NCI-H2196 (cell line): ENCODE data around the gene ADGRB3.
"Not testable (repeated sequence)": the region's sequence is repeated elsewhere in the genome, so short reads cannot be mapped to it uniquely, and the experiment has no call there.

ENCODE experiments used
- DNase-seq: peaks from one replicate; lab custom pipeline; 2025; ENCODE audit not compliant: unreplicated experiment; lab: John Stamatoyannopoulos, UW

Gene ADGRB3

DNA sequence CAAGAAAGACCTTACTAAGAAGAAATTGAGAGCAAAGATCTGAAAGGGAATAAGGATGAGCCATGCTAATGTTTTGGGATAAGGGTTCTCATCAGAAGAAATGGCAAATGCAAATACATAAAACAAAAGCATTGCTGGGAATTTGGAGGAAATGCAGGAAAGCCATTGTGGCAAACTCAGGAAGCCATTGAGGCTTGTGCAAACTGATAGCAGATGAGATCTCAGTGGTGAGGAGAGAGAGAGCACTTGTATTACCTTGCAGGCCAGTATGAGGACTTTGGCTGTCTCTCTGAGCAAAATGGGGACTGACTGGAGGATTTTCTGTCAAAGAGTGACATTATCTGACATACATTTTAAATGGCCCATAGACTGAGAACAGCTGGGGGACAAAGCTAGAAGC lies 103.0 kb downstream of the ADGRB3 start:
- DNase-seq = no peak

DNA sequence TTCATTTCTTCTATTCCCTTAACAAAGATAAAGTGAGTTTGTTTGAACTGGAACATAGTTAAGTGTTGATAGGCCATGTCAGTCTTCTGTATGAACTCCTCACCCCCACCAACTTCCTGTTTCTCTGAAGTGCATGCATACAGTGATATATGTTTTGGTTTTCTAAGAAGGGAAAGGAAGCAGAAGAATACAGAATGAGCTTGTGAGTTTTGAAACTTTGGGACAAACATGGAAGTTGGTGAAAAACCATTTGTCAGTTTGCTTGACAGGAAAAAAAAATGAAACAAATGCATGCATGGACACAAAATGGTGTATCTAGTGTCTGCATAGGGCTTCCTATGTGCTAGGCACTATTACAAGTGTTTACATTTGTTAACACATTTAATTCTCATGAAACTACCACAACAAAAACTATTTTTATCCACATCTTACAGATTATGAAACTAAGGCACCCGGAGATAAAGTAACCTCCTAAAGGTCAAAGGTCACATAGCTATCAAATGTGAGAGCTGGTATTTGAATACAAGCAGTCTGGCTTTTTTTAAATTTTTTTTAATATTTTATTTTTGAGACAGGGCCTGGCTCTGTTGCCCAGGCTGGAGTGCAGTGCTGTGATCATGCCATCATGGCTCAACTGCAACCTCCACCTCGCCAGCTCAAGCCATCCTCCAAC lies 105.9 kb downstream of the ADGRB3 start:
- DNase-seq = no peak

DNA sequence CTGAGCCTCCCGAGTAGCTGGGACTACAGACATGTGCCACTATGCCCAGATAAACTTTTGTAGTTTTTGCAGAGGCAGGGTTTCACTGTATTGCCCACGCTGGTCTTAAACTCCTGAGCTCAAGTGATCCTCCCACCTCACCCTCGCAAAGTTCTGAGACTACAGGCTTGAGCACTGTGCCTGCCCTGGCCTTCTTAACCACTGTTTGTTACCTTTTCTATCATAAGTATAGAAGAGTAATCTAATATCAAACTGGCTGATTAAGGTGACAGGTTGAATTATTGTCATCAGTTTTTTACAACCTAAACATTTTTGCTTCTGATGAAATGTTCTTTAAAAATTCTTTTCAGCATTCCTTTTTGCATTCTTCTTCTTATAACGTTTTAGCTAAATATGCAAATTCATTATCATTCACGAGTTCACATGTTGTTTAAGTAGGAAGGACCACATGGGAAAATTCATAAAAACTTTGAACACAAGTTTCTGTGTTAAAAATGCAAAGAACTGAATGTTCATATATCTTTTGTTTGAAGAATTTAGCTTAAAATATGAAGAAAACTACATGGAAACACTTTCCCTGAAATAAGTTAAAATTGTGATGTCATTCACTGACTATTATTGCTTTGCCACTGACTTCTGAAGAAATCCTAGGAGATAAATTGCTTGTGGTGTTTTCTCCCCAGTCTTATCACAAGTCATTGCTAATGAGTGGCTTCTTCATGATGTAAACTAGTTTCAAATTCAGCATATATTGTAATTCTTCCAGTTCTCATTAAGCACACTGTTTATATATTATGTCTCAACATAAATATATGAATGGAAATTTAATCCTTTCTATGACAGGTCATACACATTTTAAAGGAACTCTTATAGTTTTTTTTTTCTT lies 106.7 kb downstream of the ADGRB3 start:
- no peak for DNase-seq

DNA sequence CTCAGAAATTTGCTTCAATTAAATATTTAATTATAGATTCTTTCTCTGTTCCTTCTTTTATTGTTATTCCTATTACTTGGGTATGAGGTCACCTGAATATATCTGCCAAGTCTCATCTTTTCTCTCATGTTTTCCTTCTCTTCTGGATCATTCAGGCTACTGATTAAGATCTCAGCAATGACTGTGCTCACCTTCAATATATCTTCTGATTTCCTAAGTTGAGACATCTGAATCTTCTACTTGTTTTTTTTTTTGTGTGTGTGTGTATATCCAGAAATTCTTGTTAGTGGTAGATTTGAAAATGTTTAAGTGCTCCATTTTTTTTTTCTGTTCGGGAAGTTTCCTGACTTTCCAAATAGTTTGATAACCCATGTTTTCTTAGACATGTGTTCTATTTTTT lies 108.0 kb downstream of the ADGRB3 start:
- DNase-seq = no peak

DNA sequence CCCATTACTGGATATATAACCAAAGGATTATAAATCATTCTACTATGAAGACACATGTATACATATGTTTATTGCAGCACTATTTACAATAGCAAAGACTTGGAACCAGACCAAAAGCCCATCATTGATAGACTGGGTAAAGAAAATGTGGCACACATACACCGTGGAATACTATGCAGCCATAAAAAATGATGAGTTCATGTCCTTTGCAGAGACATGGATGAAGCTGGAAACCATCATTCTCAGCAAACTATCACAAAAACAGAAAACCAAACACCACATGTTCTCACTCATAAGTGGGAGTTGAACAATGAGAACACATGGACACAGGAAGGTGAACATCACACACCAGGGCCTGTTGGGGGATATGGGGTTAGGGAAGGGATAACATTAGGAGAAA lies 109.3 kb downstream of the ADGRB3 start:
- DNase-seq = not testable (repeated sequence)

DNA sequence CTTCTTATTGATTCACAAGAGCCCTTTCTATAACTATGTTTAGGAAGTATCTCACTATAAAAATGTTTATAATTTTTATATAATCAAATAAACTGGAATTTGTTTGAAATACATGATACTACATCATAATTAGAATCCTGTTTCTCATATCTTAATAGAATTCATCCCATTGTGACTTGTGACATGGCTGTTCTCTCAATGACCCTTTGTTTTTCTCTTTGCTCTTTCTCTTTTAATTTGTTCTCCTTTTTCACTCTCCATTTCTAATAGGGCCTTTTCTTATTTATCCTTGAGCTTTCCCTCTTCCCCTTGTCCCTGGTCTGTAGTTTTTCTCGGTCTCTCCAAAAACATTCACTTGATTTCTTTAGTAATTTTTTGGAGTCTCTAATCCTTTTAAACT lies 111.3 kb downstream of the ADGRB3 start:
- no peak for DNase-seq

DNA sequence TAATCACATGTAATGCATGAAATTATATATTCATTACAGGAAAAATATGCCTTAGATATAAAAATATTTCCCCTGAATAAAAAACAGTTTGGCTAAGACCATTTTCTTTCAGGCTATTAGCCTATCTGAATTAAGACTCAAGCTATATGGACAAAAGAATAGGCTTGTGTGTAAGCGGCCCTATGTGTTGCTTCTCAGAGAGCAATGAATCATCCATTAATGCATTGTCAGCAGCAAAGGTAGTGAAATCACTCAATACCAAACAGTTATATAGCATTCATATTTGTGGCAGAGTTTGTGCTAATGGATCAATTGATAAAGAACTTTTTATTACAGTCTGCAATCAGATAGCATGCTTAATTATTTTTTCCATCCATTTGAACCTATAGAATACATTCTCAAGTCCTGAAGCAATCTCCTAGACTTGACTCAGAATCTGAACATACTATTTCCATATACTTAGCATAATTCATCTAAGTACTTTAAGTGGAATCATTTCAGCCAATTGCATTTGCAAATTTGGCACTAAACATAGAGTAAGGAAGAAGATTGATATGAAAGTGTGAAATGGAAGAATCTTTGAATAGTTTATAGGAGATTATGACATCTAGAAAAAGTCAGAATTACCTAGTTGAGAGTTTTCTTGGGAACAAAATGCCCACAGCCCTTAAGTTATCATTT lies 112.2 kb downstream of the ADGRB3 start:
- no peak for DNase-seq

DNA sequence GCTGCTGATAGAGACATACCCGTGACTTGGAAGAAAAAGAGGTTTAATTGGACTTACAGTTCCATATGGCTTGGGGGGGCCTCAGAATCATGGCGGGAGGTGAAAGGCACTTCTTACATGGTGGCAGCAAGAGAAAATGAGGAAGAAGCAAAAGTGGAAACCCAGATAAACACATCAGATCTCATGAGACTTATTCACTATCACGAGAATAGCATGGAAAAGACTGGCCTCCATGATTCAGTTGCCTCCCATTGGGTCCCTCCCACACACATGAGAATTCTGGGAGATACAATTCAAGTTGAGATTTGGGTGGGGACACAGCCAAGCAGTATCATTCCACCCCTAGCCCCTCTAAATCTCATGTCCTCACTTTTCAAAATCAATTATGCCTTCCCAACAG lies 112.8 kb downstream of the ADGRB3 start:
- not testable (repeated sequence) for DNase-seq

DNA sequence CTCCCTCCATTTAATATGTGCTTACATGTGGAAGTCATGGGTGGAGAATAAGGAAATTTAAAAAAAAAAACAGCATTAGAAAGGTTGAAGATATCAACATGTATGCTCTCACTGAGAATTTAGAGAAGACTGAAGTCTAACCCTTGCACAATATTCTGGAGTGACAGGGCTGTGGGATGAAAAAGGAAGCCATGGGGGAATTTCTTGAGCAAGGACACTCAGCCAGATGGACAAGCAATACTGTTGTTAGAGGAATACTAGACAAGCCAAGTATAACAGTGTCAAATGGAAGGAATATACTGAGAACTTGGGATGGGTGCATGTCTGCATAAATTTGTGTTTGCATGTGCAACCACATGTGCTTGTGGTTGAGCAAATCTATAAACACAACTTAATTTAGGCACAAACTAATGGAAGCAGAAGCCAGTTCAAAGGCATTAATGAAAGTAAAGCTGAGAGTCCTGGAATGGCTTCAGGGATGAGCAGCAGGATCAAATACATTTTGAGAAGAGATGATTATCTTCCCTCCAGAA lies 119.7 kb downstream of the ADGRB3 start:
- no peak for DNase-seq

DNA sequence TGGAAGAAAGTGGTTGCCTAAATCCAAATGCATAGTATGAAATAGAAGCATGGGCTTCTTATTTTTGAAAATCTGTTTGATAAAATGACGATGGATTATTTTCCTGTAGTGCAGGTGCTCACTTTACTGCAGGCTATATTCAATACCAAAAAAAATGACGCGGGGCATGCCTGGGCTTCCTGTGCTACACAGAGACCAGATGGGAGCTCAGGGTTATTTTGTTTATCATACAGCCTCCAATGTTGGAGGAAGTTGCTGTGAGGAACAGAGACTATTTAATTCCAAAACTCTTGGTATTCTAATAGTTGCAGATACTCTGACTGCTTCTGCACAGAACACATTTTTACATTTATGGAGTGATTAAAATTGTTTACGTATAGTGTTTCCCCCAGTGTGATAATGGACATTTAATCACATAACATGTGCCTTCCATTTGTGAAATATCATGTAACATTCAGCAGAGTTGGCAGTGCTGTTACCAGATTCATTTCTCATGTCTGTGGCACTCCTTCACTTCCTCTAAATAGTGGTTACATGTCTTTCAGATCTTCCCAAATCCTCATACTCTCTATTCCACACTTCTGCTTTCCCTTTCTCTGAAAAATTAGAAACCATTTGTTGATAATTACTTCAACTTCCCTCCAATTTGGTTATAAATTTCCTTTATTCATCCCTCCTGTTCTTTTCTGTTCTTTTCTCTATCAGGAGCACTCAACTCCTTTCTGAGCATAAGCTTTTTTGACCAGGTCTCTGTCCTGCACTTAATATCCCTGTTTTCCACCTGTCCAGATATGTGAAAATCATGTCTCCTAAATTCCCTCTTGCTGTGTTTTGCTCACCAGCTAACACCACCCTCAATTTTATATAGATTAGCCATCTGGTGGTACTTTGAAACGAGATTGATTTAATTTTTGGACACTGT lies 121.6 kb downstream of the ADGRB3 start:
- DNase-seq = no peak

DNA sequence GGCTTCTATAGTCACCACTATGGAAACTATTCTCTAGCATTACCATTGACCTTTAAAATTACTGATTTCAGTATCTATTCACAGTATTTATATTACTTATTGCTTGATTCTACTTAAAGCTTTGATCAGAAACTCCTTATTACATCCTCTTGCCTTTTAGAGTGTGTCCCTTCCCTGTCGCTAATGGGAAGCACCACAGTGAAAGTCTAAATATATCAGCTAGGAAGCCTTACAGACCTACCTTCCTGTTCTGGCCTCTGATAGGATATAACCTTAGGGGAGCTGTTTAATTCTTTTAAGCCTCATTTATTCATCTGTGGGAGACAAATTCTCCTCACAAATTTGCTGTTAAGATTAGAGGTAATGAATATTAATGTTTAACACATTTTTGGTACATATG lies 122.7 kb downstream of the ADGRB3 start:
- DNase-seq = no peak

DNA sequence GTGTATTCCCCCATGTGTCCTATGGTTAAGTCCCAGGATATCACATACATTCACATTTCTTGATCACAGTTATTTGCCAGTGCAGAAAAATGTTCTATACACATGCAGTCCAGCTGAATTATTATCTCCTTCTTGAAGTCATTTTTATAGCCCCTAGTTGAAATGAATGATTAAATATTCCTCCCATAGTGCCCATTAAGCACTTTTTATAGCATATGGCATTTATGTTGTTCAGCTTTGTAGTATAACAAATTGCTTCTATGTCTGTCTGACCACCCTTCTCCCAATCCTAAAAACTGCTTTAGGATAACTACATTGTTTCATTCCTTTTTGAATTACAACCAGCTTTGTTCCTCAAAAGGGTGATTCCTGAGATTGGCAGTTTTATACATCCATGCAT lies 123.5 kb downstream of the ADGRB3 start:
- DNase-seq = no peak

DNA sequence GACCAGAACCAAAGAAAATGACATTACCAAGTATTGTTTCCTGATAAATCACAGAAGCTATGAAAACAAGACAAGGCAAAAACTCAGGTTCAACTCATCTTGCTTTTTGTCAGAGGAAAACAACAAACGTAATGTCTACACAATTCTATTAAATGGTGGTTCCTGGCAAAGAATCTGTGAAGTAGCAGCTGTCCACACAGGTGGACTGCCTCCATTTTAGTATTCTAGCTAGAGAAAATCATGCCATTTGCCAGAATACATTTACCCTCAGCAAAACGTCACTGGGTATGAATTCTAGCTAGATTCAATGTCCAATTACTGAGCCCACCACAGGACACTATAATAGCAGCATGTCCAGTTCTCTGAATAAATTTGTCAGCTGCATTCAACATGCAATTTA lies 125.4 kb downstream of the ADGRB3 start:
- DNase-seq = no peak

DNA sequence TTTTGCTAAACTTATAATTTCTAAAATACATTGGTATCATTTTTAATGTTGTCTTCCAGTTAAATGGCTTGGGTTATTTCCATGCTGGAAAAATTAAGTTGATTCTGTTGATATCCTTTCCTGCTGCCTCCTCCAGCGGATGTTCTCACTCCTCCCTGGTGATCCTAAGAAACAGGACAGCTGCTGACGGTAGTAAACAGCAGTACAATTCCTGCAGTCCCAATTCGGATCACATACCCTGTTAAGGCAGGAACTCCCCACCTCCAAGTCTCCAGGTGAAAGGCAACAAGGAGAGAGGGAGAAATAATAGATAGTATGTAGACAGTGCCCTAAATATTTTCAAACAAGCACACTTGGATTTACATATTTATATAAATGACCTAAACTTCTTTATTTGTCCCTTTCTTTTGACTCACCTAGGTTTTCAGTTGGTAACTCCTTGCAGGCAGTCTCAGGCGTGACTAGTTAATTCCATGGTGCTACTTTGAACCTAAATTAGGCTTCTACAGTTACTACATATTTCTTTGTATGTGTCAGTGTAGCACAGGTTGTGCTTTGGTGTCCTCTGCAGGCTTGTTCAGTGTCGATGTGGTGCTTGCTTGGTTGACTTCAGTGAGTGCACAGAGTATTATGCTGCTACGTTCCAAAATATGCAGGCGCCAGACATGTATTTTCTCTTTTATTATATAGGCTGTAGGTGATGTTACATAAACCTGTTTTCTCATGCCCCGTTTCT lies 126.0 kb downstream of the ADGRB3 start:
- no peak for DNase-seq

DNA sequence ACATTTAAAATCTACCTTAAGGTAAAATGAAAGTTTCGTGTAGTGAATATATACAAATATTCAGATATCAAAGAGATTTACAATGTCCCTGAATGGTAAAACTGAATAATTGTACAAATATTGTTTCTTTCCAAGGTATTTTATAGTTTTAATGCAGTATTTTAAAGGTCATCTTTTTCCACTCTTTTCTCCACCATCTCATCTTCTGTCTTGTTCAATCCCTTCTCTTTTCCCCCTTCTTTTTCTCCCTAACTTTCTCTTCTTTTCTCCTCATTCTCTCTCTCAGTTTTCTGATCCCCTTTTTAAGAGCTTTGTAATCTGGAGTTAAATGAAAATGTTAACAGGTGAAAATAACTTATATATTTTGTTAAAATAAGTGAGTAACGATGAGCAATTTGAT lies 126.9 kb downstream of the ADGRB3 start:
- DNase-seq = no peak

DNA sequence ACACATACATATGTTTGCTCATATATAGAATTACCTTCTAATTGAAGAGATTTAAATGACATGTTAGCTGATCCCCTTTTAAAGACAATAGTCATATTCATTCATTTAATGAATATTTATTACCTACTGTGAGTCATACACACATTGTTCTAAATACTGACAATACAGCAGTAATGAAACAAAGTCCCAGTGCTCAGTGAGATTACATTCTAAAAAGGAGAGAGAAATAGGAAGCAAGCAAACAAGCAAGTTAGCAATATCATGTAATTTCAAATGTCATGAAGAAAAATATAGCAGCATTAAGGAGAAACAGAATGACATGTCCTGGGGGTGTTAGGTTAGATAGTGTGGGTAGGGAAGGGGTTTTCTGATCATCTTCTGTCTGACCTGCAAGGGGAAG lies 136.3 kb downstream of the ADGRB3 start:
- no peak for DNase-seq

DNA sequence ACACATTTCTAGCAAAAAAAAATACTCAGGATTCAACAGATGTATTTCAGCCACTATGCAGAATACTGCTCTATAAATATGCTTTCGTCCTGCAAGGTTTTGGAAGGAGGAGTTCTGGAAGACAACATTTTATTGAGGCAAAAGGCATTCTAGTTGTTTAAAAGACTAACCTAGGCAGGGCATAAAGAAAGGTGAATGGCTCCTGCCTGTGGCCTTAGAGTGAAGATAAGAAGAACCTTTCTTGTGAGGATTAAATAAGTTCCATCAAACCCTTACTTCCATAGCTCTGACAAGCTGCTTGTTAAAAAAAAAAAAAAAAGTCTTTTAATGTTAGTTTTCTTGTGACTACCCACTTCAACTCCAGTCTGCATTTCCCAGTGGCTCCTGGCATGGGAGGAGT lies 139.8 kb downstream of the ADGRB3 start:
- no peak for DNase-seq

DNA sequence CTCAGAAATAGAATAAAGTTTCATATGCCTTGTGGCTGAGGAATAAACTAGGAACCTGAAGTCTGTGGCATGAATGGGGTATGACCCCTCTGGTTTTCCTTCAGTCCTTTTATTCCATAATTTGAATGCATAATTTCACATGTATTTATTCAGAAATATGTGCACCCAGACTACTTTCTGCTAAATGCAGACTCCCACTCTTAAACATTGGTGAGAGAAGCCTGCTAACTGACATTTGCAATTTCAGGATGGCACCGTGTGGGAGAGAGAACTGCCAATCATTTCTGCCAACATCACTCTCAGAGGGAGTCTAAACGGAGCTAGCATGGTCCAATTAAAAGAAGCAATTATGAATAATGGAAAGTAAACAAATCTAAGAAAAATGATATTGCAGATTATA lies 141.3 kb downstream of the ADGRB3 start:
- no peak for DNase-seq

DNA sequence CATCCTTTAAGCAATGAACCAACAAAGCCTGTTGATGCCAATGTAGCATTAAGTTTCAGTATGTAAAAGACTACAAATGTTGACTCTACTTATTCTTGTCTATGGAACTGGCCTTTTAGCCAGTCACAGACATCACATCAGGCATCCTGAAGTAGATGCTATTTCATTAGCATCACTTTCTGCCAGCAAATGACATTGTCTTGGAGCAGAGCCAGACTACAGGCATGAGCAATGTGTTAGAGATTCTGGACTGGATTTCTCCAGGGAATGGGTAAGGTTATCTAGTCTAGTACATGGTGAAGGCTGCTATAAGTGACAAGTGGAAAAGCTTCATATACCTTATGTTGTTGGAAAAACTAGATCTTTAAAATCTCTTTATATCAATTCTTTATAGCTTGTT lies 142.9 kb downstream of the ADGRB3 start:
- DNase-seq = no peak
